ENCODE results near the gene CHIA.

Gene CHIA

DNA sequence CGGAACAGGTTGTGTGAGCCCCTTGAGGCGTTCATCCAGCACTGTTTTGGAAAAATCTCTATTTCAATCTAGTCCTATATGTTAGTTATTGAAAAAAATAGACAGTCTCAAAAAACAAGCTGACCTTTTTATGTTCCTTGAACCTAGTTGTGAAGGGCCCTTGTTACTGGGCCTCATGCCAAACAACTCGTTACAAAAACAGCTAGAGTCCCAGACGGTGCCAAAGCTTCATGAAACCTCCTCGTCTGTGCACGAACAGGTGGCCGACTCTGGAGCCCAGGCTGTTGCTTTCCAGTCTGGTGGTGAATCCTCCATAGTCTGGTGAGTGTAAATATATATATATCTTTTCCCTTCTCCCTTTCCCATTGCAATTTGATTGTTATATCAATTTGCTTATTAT lies at the start of gene CHIA:
TSS of gene CHIA (plus strand) at position 222 of the 400 bp plus-strand sequence. CDS start 19,617 bp downstream, outside the sequence.
- Mint-ChIP-seq H3K36me3 (no peaks in the 10 kb centered on the region), H3K27me3 (no peaks in the 10 kb centered on the region), H3K9me3 (no peaks in the 10 kb centered on the region), H3K27ac (no peak within 1 kb of the TSS), H3K4me1 (peaks cover 18% of the 10 kb centered on the region), H3K4me3 (no peak within 1 kb of the TSS)

DNA sequence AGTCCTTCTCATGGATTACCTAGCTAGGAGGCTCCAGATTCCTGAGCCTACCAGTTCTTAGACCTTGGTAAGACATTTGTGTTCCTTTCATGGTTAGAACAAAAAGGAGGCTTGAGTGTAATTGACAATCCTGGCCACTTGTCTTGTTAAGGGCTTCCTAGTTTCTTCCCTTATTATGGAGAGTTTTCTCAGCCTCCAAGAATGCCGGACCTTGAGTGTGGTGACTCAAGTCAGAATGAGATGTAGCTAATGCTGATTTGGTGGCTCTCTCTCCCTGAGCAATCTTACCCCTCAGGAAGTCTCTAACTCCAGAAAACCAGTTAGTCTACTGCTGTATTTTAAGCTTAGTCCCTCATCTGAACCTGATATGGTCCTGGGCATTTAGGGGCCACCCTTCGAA lies 48.9 kb upstream of the CHIA start:
- no peak overlapping the region for H3K27ac Mint-ChIP-seq
- peaks cover 37% of the 10 kb centered on the region for H3K36me3 Mint-ChIP-seq
- no peak overlapping the region for H3K4me3 Mint-ChIP-seq
- no peaks in the 10 kb centered on the region for H3K27me3 Mint-ChIP-seq
- H3K4me1 Mint-ChIP-seq = peaks cover 34% of the 10 kb centered on the region
- no peaks in the 10 kb centered on the region for H3K9me3 Mint-ChIP-seq

DNA sequence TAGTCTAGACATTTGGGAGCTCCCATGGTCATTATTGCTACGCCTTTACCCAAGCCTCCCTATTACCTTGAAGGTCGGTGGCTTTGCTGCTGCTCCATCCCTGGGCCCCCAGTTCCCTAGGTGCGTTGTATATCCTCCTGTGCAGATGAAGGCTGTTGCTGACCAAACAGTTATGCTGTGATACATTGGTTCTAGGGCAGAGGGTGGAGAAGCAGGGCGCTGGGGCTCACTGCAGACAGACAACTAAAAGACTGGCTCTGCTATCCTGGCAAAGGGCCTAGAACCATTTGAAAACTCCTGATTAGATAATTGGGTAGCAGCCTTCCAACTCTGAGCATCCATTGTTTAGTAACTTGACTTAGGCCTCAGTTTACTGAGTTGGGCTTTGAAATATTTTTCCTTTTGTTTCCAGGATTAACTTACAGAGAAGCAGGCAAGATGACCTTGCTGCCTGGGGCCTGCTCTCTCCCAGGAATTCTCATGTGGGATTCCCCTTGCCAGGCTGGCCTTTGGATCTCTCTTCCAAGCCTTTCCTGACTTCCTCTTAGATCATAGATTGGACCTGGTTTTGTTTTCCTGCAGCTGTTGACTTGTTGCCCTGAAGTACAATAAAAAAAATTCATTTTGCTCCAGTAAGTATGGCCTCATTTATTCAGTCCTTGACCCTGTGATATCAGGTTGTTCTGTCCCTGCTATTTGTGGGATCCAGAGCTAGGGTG lies 47.7 kb upstream of the CHIA start:
- H3K27ac Mint-ChIP-seq = no peak overlapping the region
- no peak overlapping the region for H3K4me3 Mint-ChIP-seq
- H3K9me3 Mint-ChIP-seq = no peaks in the 10 kb centered on the region
- peaks cover 24% of the 10 kb centered on the region for H3K4me1 Mint-ChIP-seq
- H3K36me3 Mint-ChIP-seq = peaks cover 30% of the 10 kb centered on the region
- no peaks in the 10 kb centered on the region for H3K27me3 Mint-ChIP-seq

DNA sequence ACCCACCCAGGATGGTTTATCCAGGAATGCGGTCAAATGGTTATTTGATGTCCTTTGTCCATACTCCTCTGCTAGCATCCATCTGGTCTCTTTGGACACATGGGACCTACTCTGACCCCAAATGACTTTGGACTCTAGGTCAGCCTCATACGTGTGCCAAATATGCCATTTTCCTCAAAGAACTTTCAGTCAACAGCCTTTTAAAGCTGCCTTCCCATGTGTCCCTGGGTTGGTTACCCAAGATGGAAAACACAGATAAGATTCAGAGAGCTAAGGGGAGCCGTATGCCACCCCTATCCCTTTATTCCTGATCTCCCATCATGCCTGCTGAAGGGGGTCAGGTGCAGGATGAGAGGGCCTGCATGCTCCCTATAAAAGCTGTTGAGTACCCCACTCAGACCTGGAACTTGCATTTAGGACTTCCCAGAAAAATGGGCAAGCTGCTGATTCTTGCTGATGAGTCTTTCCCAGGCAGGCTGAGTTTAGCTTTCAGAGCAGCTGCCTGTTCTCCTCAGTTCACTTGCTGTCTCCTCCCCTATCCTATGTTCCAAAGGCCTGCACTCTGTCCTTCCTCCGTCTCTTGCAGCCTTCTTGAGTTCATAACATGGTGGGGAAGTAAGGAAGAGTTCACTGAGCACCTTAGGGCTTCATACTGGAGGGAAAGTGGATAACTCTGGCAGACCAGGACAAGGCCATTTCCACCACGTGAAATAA lies 43.4 kb upstream of the CHIA start:
- H3K9me3 Mint-ChIP-seq = no peaks in the 10 kb centered on the region
- H3K36me3 Mint-ChIP-seq = peaks cover 8% of the 10 kb centered on the region
- H3K4me3 Mint-ChIP-seq = no peak overlapping the region
- no peaks in the 10 kb centered on the region for H3K27me3 Mint-ChIP-seq
- no peak overlapping the region for H3K27ac Mint-ChIP-seq
- peaks cover 19% of the 10 kb centered on the region for H3K4me1 Mint-ChIP-seq

DNA sequence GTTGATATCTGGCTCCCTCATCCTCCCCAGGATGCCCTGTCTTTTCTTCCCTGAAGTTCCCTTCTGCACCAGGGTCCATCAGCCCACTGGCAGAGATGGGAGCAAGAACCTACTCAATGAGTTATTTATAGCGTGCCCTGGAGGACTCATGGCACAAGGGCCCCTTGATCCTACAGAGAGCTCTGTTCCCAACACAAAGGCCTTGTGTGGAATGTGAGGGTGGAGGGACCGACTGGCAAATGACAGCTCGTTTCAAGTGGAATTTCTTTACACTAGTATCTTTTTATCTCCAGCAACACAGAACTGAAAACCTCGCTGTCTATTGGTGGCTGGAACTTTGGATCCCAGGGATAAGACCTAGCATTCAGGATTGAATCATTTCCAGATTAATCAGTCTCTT lies 40.7 kb upstream of the CHIA start:
- Mint-ChIP-seq H3K27me3 (no peaks in the 10 kb centered on the region), H3K36me3 (no peaks in the 10 kb centered on the region), H3K9me3 (no peaks in the 10 kb centered on the region), H3K4me3 (no peak overlapping the region), H3K27ac (no peak overlapping the region), H3K4me1 (peaks cover 40% of the 10 kb centered on the region)

DNA sequence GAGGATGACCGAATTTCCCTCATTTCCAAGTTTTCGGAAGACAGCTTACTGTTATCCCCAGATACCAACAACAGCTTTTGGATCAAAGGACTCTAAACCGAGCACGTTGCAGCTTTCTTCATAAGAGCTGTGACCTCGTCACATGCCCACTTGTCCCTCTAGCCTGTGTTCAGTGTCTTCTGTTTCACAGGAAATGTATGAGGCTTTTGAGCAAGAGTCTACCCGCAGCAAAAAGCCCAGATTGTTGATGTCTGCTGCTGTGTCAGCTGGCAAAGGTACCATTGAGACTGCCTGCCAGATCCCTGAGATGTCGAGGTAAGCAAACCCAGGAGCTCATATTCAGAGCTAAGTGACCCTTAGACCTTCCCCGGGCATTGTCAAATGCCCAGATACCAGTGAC lies 39.1 kb upstream of the CHIA start:
- peak overlapping the region; percentile 59 for H3K27ac Mint-ChIP-seq
- no peak overlapping the region for H3K4me3 Mint-ChIP-seq
- peaks cover 46% of the 10 kb centered on the region for H3K4me1 Mint-ChIP-seq

DNA sequence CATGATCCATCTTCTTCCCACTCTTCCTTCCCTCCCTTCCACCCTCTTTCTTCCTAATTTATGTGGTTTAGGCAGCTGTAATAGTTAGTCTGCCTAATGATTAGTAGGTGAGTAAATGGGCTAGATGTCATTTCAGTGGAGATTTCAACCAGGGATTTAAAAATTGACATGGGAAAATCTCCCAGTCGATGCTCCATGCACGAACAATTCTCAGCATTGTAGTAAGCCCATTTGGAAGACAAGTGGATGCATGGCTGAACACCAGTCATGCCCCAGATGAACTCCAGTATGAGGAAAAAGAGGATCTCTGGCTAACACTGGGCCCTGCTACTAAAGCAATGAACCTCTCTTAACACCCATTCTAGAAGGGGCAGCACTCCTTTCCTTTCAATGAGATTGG lies 37.9 kb upstream of the CHIA start:
- Mint-ChIP-seq H3K9me3 (no peaks in the 10 kb centered on the region), H3K4me1 (peaks cover 46% of the 10 kb centered on the region), H3K27ac (no peak overlapping the region), H3K4me3 (no peak overlapping the region), H3K27me3 (no peaks in the 10 kb centered on the region), H3K36me3 (no peaks in the 10 kb centered on the region)

More for the DNA sequence above, 39.1 kb upstream of the CHIA start:
- H3K9me3 Mint-ChIP-seq = no peaks in the 10 kb centered on the region
- H3K36me3 Mint-ChIP-seq = no peaks in the 10 kb centered on the region
- no peaks in the 10 kb centered on the region for H3K27me3 Mint-ChIP-seq

DNA sequence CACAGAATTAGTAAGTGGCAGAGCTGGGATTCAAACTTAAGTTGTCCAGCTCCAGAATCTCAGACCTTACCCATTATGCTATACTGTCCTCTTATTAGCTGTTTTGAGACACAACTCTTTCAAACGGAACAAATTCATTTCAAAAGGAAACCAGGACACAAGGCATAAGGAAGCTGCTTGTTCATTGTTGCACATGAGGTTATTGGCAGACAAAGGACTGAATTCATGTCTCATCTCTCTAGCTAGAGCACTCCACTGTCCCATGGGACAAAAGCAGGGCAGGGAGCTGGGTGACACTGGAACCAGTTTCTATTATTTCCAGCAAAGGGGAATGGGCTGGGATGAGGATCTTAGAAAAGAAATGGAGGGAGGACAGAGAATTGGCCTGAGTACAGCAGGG lies 36.8 kb upstream of the CHIA start:
- H3K27ac Mint-ChIP-seq = no peak overlapping the region
- no peak overlapping the region for H3K4me3 Mint-ChIP-seq
- peaks cover 46% of the 10 kb centered on the region for H3K4me1 Mint-ChIP-seq
- no peaks in the 10 kb centered on the region for H3K36me3 Mint-ChIP-seq
- no peaks in the 10 kb centered on the region for H3K9me3 Mint-ChIP-seq
- H3K27me3 Mint-ChIP-seq = no peaks in the 10 kb centered on the region

DNA sequence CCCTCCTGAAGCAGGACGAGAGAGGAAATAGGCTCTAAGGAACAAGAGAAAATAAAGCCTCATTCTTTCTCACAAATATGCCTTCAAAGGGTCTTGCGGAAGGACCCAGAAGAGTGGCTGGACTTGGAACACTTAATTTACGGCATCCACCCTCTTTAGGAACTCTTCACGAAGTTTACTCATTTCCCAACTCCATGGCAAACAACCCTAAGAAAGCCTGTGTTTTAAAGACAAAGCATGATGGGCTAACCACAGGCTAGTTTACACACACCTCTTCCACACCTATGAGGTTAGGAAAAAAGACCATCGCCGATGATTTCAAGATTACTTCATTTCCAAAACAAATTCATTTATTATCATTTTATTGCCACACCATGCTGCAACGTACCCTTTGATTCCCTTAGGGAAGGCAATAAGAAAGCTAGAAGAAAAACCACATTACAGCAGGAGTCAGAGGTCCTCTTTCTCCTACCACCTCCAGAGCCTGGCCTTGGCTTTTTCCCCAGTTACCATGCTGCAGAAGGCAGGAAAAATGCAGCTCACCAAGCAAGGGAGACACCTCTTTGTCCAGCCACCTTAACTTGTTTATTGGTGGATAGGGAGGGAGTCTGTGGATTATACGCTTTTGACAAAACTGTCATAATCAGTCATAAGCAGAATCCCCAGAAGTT lies 33.5 kb upstream of the CHIA start:
- Mint-ChIP-seq H3K27ac (no peak overlapping the region), H3K36me3 (no peaks in the 10 kb centered on the region), H3K4me3 (no peak overlapping the region), H3K9me3 (no peaks in the 10 kb centered on the region), H3K27me3 (no peaks in the 10 kb centered on the region), H3K4me1 (peaks cover 29% of the 10 kb centered on the region)

DNA sequence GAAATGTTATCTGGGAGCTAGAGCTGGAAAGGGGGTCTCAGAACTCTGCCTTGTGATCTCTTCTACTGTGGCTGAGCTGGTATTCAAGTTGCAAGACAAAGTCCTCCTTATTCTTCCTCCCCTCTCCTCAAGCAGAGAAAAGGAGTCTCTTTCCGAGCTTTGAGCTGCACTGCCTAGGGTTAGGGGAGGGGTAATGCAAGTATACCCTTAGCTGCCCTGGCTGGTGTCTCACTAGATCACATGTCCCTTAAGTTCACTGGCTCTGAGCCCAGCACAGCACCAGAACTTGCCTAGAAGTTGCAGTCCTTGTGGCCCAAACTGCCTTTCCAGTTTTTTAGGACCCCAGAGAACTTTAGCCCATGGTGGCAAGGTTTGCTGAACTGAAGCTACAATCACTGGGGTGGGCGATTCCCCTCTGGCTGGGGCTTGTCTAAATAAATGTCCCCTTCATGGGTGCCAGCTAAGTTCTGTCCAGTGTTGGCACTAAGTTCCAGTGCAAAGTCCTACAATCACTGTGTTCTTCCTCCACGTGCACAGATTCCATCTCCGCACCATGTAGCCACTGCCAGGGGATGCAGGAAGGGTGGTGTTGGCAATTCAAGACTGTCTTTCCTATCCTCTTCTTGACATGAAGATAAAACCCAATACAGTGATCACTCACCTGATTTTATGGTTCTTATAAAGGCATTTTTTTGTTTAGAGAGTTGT lies 22.7 kb upstream of the CHIA start:
- peaks cover 17% of the 10 kb centered on the region for H3K27me3 Mint-ChIP-seq
- H3K9me3 Mint-ChIP-seq = peaks cover 24% of the 10 kb centered on the region

DNA sequence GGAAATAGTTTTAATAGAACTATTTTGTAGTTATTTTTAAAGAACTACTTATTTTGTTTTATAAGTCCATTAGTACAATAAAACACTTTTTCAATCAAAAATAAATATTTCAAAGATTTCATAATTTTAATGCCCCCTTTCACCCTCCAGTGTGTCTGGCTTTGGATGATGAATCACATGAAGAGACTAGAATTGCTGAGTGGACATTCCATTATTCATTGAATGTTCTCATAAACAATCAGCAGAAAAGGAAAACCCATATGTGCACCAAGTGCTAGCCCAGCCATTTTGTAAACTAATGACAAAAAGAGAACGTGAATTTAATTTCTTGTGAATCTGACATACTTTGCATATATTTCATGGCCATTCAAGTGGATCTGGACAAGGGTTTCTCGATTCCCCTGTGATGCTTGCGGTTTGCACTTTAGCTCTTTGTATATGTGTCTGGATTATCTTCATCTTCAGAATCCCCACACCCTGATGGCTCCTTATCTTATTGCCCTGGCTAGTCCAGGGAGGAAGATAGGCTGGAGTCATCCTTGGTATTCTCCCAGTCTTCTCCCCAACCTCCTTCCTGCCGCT lies 20.7 kb upstream of the CHIA start:
- peaks cover 17% of the 10 kb centered on the region for H3K27me3 Mint-ChIP-seq
- H3K9me3 Mint-ChIP-seq = peaks cover 13% of the 10 kb centered on the region
- no peaks in the 10 kb centered on the region for H3K36me3 Mint-ChIP-seq
- H3K4me1 Mint-ChIP-seq = peaks cover 18% of the 10 kb centered on the region
- H3K27ac Mint-ChIP-seq = no peak overlapping the region
- no peak overlapping the region for H3K4me3 Mint-ChIP-seq

More for the DNA sequence above, 22.7 kb upstream of the CHIA start:
- Mint-ChIP-seq H3K36me3 (peaks cover 4% of the 10 kb centered on the region), H3K4me3 (no peak overlapping the region), H3K27ac (no peak overlapping the region), H3K4me1 (peaks cover 6% of the 10 kb centered on the region)

DNA sequence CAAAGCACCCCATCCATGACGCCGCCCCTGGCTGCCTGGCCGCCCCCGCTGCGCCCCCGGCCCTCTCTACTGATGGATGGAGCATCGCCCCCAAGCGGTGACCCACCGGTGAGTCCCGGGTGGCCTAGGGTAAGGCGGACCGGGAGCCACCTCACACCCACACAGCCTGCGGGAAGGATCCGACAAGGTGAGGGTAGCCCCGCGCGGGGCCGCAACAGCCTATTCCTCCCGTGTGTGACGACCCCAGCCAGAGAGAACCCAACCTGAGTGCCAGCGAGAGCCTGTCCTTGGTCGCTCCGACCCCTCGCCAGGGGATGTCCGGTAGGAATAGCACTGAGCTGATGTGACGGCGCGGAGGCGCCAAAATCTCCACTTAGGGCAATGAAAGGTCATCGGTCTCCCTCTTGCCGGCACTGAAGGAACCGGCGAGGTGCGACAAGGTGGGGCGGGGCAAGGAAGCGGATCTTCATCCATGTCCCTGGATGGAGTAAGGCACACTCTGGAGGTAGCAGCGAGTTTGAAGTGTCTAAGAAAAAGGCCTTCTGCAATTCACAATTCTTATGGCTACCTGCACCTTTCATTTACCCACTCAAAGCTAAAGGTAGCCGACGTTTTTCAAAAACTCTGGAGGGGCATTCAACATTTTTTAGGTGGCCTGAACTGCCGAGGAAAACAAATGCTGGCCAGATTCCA lies 19.7 kb upstream of the CHIA start:
- Mint-ChIP-seq H3K4me1 (peaks cover 27% of the 10 kb centered on the region), H3K9me3 (peaks cover 8% of the 10 kb centered on the region), H3K27ac (no peak overlapping the region), H3K4me3 (peak overlapping the region; percentile 76), H3K27me3 (peaks cover 17% of the 10 kb centered on the region), H3K36me3 (no peaks in the 10 kb centered on the region)

DNA sequence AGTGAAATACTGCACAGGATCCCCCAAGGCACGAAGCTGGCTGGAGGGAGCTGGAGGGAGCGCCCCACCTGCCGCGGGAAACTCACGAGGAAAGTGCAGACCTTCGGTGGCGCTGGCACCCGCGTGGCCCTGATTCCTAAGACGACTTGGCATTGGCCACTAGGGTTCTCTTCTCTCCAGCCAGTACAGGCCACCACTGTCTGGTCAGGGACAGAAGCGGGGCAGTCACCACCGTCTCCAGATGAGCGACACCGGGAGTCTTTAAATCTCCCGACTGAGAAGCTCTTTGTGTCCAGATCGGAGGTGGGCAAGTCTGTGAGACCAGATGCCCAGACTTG lies 19.2 kb upstream of the CHIA start:
- H3K27me3 Mint-ChIP-seq = peaks cover 17% of the 10 kb centered on the region
- peaks cover 3% of the 10 kb centered on the region for H3K9me3 Mint-ChIP-seq
- no peaks in the 10 kb centered on the region for H3K36me3 Mint-ChIP-seq
- H3K4me1 Mint-ChIP-seq = peaks cover 32% of the 10 kb centered on the region
- H3K27ac Mint-ChIP-seq = no peak overlapping the region
- peak overlapping the region; percentile 76 for H3K4me3 Mint-ChIP-seq

DNA sequence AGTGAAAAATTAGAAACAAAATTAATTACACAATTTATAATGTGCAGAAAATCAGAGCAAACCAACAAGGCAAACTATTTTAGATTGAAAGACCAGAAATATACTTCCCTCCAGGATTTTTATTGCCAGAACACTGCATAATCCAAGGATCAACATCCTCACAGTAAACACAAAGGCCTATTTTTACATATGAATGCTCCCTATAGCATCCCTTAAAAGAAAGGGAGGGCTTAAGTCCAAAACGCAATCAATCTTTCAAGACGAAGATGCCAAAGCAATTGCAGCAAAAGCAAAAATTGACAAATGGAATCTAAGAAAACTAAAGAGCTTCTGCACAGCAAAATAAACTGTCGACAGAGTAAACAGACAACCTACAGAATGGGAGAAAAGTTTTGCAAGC lies 18.6 kb upstream of the CHIA start:
- peak overlapping the region; percentile 76 for H3K4me3 Mint-ChIP-seq
- no peak overlapping the region for H3K27ac Mint-ChIP-seq
- no peaks in the 10 kb centered on the region for H3K36me3 Mint-ChIP-seq
- H3K4me1 Mint-ChIP-seq = peaks cover 36% of the 10 kb centered on the region
- H3K9me3 Mint-ChIP-seq = no peaks in the 10 kb centered on the region
- peaks cover 17% of the 10 kb centered on the region for H3K27me3 Mint-ChIP-seq

DNA sequence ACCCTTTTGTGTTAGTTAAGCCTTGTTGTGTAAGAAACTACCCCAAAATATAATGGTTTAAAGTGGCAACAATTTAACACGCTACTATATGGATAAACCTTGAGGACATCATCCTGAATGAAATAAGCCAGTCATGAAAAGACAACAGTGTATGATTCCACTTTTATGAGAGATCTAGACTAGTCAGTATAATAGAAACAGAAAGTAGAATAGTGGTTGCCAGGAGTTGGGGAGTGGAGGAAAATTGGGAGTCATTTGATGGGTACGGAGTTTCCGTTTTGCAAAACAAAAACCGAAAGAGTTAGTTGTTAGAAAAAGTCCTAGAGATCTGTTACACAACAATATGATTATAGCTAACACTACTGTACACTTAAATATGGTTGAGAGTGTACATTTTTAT lies 16.0 kb upstream of the CHIA start:
- H3K27ac Mint-ChIP-seq = peak overlapping the region; percentile 38
- peaks cover 17% of the 10 kb centered on the region for H3K27me3 Mint-ChIP-seq
- H3K4me3 Mint-ChIP-seq = no peak overlapping the region
- no peaks in the 10 kb centered on the region for H3K9me3 Mint-ChIP-seq
- H3K36me3 Mint-ChIP-seq = no peaks in the 10 kb centered on the region
- H3K4me1 Mint-ChIP-seq = peaks cover 36% of the 10 kb centered on the region

Data from activated naive CD4-positive, alpha-beta T cell treated with anti-CD3 and anti-CD28 coated beads, Interleukin-2, amount 50 U/mL, for 24 hours (primary cell).